GM18502 (cell line): Measurements from ENCODE around the gene ZNG1B.
"Not testable (repeated sequence)": the region's sequence is repeated elsewhere in the genome, so short reads cannot be mapped to it uniquely, and the experiment has no call there.

ENCODE experiments used
- ATAC-seq: cut with Tn5 transposase; IDR thresholded peaks from one replicate; pipeline ENCODE4 v1.9.1; 2021; ENCODE audit warnings: mild to moderate bottlenecking; ENCODE audit not compliant: unreplicated experiment, poor library complexity

The ZNG1B gene

GRCh38 chr2:113541976-113542485, 104.5 kb downstream of the ZNG1B start:
- ATAC-seq: not testable (repeated sequence)

DNA sequence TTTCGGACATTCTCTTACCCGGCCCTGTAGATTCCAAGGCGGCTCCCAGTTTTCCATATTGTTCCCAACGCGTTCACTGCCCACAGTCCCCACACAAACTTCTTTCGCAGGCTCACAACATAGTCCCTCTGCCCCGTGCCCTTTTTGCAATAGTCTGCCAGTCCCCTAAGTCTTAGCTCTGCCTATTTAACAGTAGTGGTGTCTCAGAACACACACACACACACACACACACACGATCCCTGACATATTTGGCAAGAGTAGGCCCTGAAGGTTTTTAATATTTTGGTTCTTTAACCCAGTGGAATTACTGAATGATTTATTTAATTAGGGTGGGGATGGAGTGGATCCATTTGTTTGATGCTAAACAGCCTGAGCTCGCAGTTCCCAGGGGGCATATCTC, 105.0 kb downstream of the ZNG1B start:
- not testable (repeated sequence) for ATAC-seq
